Sigmoid colon (tissue), 4 donors: ENCODE measurements around the gene NDUFS1.

ENCODE experiments used
- EP300 ChIP-seq, 4 donors: sonication (generic); formaldehyde crosslinking; IDR thresholded peaks; one replicate each; pipeline ENCODE4 v1.6.1; 2017; ENCODE audit warnings: antibody characterized with exemption in 4 of 4
- POLR2AphosphoS5 ChIP-seq, 4 donors: sonication (generic); formaldehyde crosslinking; IDR thresholded peaks; one replicate each; pipeline ENCODE4 v1.6.1; 2017; ENCODE audit warnings: antibody characterized with exemption in 4 of 4
- TF ChIP-seq, protein P1 (sequence below), 4 experiments: fragments of 450-650 bp in 3 of 4; fragments of 200-600 bp in 1 of 4; IDR thresholded peaks; one replicate each; pipeline ENCODE4 v1.5.1; 2016 to 2019; ENCODE audit warnings: antibody characterized with exemption in 4 of 4, mild to moderate bottlenecking in 3 of 4, moderate library complexity in 2 of 4

DNA sequence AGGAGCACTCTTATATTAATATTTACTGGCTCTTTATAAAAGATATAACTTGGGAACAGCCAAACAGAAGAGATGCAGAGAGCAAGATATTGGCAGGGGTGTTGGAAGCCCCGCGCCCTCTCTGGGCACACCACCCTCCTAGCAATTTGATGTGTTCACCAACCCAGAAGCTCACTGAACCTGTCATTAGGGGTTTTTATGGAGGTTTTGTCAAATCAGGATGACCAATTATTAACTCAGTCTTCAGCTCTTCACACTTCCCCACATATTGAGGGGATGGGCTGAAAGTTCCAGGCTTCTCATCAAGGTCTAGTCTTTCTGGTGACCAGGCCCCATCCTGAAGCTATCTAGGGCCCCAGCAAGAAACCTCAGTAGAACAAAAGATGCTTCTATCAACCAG lies 62.4 kb downstream of the NDUFS1 start:
- TF ChIP-seq EP300 (IDR thresholded peaks at IDR 0.05) (no peak), POLR2AphosphoS5 (IDR thresholded peaks at IDR 0.05) (no peak)
- TF ChIP-seq, protein P1, sequence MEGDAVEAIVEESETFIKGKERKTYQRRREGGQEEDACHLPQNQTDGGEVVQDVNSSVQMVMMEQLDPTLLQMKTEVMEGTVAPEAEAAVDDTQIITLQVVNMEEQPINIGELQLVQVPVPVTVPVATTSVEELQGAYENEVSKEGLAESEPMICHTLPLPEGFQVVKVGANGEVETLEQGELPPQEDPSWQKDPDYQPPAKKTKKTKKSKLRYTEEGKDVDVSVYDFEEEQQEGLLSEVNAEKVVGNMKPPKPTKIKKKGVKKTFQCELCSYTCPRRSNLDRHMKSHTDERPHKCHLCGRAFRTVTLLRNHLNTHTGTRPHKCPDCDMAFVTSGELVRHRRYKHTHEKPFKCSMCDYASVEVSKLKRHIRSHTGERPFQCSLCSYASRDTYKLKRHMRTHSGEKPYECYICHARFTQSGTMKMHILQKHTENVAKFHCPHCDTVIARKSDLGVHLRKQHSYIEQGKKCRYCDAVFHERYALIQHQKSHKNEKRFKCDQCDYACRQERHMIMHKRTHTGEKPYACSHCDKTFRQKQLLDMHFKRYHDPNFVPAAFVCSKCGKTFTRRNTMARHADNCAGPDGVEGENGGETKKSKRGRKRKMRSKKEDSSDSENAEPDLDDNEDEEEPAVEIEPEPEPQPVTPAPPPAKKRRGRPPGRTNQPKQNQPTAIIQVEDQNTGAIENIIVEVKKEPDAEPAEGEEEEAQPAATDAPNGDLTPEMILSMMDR (IDR thresholded peaks at IDR 0.05) = no peak
